ENCODE data around the gene DUSP28.

GRCh38 chr2:240512666-240513535 lies 47.3 kb upstream of the DUSP28 start:
- no peak for TF ChIP-seq RARB (CRISPR knock-in tag; IDR thresholded peaks at IDR 0.05)
- no peak for TF ChIP-seq ZFP3 (CRISPR knock-in tag; IDR thresholded peaks at IDR 0.05)
- TF ChIP-seq ZNF8 (CRISPR knock-in tag; IDR thresholded peaks at IDR 0.05), result no peak
- TF ChIP-seq CSRNP3 (CRISPR knock-in tag; IDR thresholded peaks at IDR 0.05), result no peak
- no peak for TF ChIP-seq POU6F1 (CRISPR knock-in tag; IDR thresholded peaks at IDR 0.05; ENCODE audit: borderline replicate concordance, low read depth)
- no peak for TF ChIP-seq ZNF565 (CRISPR knock-in tag; conservative IDR thresholded peaks at IDR 0.05; ENCODE audit: low read depth)
